Measurements from ENCODE around the gene RAB9A. TPM values are rescaled to one million over a fixed set of nuclear protein-coding genes. Genes with fewer than 3 reads are reported as not detected.

RAB9A gene
- total RNA-seq, 1 donor from 2014 or later = 14.2 TPM

DNA sequence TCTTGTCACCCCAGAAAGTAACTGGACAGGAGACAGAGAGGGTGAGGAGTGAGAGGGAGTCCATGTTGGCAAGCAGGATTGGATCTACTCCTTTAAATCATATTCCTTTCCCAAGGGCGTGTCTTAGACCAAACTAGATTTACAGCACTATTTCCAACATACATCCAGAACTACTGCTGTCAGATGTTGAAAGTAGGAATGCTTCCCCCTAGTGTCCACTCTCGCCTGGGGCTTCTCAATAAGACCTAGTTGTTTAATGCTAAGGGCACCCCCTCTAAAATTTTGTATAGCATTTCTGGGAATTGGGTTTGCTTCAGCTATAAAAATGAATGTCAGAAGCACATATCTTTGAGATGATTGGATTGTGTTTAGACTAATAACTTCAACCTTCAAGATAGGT is 58.9 kb downstream of the RAB9A start:
- H3K9me3 Mint-ChIP-seq (ENCODE audit: unreplicated experiment) = no peaks in the 10 kb centered on the region
- peak; percentile 20 for DNase-seq
- no peaks in the 10 kb centered on the region for H3K4me1 Mint-ChIP-seq (ENCODE audit: low read depth, unreplicated experiment)
- TF ChIP-seq, protein P1, sequence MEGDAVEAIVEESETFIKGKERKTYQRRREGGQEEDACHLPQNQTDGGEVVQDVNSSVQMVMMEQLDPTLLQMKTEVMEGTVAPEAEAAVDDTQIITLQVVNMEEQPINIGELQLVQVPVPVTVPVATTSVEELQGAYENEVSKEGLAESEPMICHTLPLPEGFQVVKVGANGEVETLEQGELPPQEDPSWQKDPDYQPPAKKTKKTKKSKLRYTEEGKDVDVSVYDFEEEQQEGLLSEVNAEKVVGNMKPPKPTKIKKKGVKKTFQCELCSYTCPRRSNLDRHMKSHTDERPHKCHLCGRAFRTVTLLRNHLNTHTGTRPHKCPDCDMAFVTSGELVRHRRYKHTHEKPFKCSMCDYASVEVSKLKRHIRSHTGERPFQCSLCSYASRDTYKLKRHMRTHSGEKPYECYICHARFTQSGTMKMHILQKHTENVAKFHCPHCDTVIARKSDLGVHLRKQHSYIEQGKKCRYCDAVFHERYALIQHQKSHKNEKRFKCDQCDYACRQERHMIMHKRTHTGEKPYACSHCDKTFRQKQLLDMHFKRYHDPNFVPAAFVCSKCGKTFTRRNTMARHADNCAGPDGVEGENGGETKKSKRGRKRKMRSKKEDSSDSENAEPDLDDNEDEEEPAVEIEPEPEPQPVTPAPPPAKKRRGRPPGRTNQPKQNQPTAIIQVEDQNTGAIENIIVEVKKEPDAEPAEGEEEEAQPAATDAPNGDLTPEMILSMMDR (IDR thresholded peaks at IDR 0.05; ENCODE audit: partially characterized antibody, unreplicated experiment) = no peak
- no peaks in the 10 kb centered on the region for H3K36me3 Mint-ChIP-seq (ENCODE audit: unreplicated experiment)
- no peak overlapping the region for H3K27ac Mint-ChIP-seq (ENCODE audit: unreplicated experiment)
- no peak overlapping the region for H3K4me3 Mint-ChIP-seq (ENCODE audit: unreplicated experiment)
- no peaks in the 10 kb centered on the region for H3K27me3 Mint-ChIP-seq (ENCODE audit: unreplicated experiment)

DNA sequence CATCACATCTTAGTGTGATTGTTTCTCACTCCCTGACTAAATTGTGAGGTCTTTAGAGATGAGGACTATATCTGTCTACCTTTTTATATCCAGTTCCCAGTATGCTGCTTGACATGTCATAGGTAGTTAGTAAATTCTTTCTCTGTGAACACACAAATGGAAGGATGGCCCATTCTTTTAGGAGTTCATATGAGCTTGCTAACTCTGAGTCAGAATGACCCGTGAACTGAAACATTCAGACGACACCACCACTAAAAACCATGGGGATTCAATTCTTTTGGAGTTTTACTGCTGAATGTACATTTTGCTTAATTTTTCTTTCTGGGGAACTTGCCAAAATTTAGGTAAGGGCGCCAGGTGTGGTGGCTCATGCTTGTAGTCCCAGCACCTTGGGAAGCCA is 59.6 kb downstream of the RAB9A start:
- TF ChIP-seq, protein P1 (IDR thresholded peaks at IDR 0.05; ENCODE audit: partially characterized antibody, unreplicated experiment) = no peak
- Mint-ChIP-seq H3K36me3 (ENCODE audit: unreplicated experiment) (no peaks in the 10 kb centered on the region), H3K4me3 (ENCODE audit: unreplicated experiment) (no peak overlapping the region), H3K4me1 (ENCODE audit: low read depth, unreplicated experiment) (no peaks in the 10 kb centered on the region), H3K27ac (ENCODE audit: unreplicated experiment) (no peak overlapping the region), H3K27me3 (ENCODE audit: unreplicated experiment) (no peaks in the 10 kb centered on the region), H3K9me3 (ENCODE audit: unreplicated experiment) (no peaks in the 10 kb centered on the region)
- DNase-seq = no peak

DNA sequence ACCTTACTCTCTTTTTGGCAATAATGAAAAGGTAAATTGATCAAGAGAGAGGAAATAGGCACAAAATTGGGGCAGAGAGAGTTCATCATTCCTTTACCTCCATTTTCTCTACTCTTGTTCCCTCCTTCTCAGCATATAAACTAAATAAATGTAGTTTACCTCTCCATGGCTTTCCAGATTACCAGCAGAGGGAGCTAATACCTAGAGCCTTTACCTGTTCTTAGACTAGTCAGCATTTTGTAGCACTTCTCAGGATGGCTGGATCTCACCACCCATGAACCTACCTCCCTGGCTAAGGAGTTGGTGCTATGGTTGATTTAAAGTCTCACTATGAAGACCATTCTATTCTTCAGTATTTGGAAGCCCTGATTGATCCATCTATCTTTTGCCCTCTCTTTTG is 61.3 kb downstream of the RAB9A start:
- Mint-ChIP-seq H3K27ac (ENCODE audit: unreplicated experiment) (no peak overlapping the region), H3K36me3 (ENCODE audit: unreplicated experiment) (no peaks in the 10 kb centered on the region), H3K4me1 (ENCODE audit: low read depth, unreplicated experiment) (no peaks in the 10 kb centered on the region), H3K4me3 (ENCODE audit: unreplicated experiment) (no peak overlapping the region), H3K9me3 (ENCODE audit: unreplicated experiment) (no peaks in the 10 kb centered on the region), H3K27me3 (ENCODE audit: unreplicated experiment) (no peaks in the 10 kb centered on the region)
- TF ChIP-seq, protein P1 (IDR thresholded peaks at IDR 0.05; ENCODE audit: partially characterized antibody, unreplicated experiment) = no peak
- no peak for DNase-seq

DNA sequence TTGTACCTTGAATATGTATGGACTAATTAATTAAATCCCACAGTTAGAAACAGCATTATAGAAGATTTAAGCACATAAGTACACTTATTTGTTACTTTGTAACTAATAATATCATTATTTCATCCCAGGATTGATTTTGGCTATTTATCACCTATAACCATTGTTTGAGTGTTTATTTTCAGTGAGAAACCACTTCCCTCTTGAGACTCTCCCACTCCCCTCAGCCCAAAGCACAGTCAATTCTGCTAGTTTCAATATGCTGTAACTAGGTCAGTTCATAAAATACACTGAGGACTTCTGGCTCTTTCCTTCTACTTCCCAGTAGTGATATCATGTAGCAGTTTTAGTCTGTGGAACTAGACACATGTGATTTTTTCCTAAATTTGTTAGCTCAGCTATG is 61.9 kb downstream of the RAB9A start:
- H3K4me3 Mint-ChIP-seq (ENCODE audit: unreplicated experiment) = no peak overlapping the region
- no peaks in the 10 kb centered on the region for H3K27me3 Mint-ChIP-seq (ENCODE audit: unreplicated experiment)
- no peaks in the 10 kb centered on the region for H3K36me3 Mint-ChIP-seq (ENCODE audit: unreplicated experiment)

DNA sequence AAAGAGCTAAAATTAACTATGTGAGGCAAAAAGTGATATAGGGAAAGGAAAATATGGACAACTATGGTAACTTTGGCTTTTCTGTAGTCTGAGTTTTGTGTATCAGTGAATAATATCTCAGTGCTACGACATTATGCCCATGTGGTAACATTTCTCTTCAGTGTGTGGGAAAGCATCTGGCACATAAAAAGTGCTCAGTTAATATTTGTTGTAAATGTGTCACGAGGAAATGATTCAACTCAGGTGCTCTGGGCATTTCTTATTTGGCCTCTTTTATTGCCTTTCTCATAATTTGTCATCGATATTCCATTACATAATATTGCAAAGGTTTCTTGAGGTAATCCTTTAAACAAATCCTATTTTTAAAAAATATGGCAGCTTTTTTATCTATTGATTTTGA is 63.2 kb downstream of the RAB9A start:
- DNase-seq = no peak
- Mint-ChIP-seq H3K27me3 (ENCODE audit: unreplicated experiment) (no peaks in the 10 kb centered on the region), H3K4me3 (ENCODE audit: unreplicated experiment) (no peak overlapping the region), H3K36me3 (ENCODE audit: unreplicated experiment) (no peaks in the 10 kb centered on the region), H3K9me3 (ENCODE audit: unreplicated experiment) (no peaks in the 10 kb centered on the region), H3K27ac (ENCODE audit: unreplicated experiment) (no peak overlapping the region), H3K4me1 (ENCODE audit: low read depth, unreplicated experiment) (peaks cover 3% of the 10 kb centered on the region)
- TF ChIP-seq, protein P1 (IDR thresholded peaks at IDR 0.05; ENCODE audit: partially characterized antibody, unreplicated experiment) = no peak

More for the DNA sequence above, 61.9 kb downstream of the RAB9A start:
- Mint-ChIP-seq H3K27ac (ENCODE audit: unreplicated experiment) (no peak overlapping the region), H3K4me1 (ENCODE audit: low read depth, unreplicated experiment) (no peaks in the 10 kb centered on the region), H3K9me3 (ENCODE audit: unreplicated experiment) (no peaks in the 10 kb centered on the region)
- TF ChIP-seq, protein P1 (IDR thresholded peaks at IDR 0.05; ENCODE audit: partially characterized antibody, unreplicated experiment) = no peak
- DNase-seq = no peak
